GM12864 (cell line): Measurements from ENCODE around the gene RLBP1.

Source experiments
- DNase-seq: peaks from one replicate; pipeline ENCODE4 v3.0.0-alpha.2; 2011; ENCODE audit warnings: low read depth
- H3K4me3 ChIP-seq: 2 replicates; pipeline ENCODE4 v1.5.1; 2011; ENCODE audit warnings: mild to moderate bottlenecking, low read depth, low read length, control low read depth
- CTCF ChIP-seq: IDR thresholded peaks from 2 replicates; pipeline ENCODE4 v1.5.1; 2011; ENCODE audit warnings: low read depth, mild to moderate bottlenecking, moderate library complexity, low read length, control low read depth, inconsistent platforms; ENCODE audit errors: missing control alignments

Gene RLBP1

GRCh38 chr15:89231832-89232231 lies 10.5 kb upstream of the RLBP1 start:
- no peak overlapping the region for H3K4me3 ChIP-seq
- DNase-seq: no peak
- no peak for TF ChIP-seq CTCF

GRCh38 chr15:89230277-89230676 lies 8.9 kb upstream of the RLBP1 start:
- H3K4me3 ChIP-seq: no peak overlapping the region
- TF ChIP-seq CTCF: no peak
- no peak for DNase-seq

- TF ChIP-seq CTCF: no peak
- no peak for DNase-seq
Observed at GRCh38 chr15:89227425-89227824, 6.0 kb upstream of the RLBP1 start.

GRCh38 chr15:89226359-89227221 lies 5.2 kb upstream of the RLBP1 start:
- no peak for DNase-seq
- no peak for TF ChIP-seq CTCF
- no peak overlapping the region for H3K4me3 ChIP-seq

More at GRCh38 chr15:89227425-89227824, 6.0 kb upstream of the RLBP1 start:
- no peak overlapping the region for H3K4me3 ChIP-seq

- H3K4me3 ChIP-seq: no peak overlapping the region
- DNase-seq: no peak
- TF ChIP-seq CTCF: no peak
Observed at GRCh38 chr15:89225588-89225987, 4.2 kb upstream of the RLBP1 start.

- TF ChIP-seq CTCF: no peak
- no peak for DNase-seq
- H3K4me3 ChIP-seq: no peak overlapping the region
Observed at GRCh38 chr15:89218531-89218930, 2.8 kb downstream of the RLBP1 start.
